PC-9 (cell line): ENCODE results near the gene ALG14.

Experiments used
- EZH2 ChIP-seq: fragments of 200-600 bp; sonication (generic); IDR thresholded peaks from 2 replicates; pipeline ENCODE4 v1.8.0; 2017; ENCODE audit warnings: antibody characterized with exemption, low read depth
- TF ChIP-seq, protein P1 (sequence below): fragments of 200-600 bp; sonication (generic); conservative IDR thresholded peaks from 2 replicates; pipeline ENCODE4 v1.6.1; 2017; ENCODE audit warnings: mixed run types, antibody characterized with exemption, mild to moderate bottlenecking, moderate library complexity

- TF ChIP-seq, protein P1, sequence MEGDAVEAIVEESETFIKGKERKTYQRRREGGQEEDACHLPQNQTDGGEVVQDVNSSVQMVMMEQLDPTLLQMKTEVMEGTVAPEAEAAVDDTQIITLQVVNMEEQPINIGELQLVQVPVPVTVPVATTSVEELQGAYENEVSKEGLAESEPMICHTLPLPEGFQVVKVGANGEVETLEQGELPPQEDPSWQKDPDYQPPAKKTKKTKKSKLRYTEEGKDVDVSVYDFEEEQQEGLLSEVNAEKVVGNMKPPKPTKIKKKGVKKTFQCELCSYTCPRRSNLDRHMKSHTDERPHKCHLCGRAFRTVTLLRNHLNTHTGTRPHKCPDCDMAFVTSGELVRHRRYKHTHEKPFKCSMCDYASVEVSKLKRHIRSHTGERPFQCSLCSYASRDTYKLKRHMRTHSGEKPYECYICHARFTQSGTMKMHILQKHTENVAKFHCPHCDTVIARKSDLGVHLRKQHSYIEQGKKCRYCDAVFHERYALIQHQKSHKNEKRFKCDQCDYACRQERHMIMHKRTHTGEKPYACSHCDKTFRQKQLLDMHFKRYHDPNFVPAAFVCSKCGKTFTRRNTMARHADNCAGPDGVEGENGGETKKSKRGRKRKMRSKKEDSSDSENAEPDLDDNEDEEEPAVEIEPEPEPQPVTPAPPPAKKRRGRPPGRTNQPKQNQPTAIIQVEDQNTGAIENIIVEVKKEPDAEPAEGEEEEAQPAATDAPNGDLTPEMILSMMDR, result peak; percentile 92
- no peak for TF ChIP-seq EZH2
These were observed 43.9 kb upstream of the ALG14 start for GRCh38 chr1:95116580-95117206.
